ENCODE results near the gene TLE4. TPM values are rescaled to one million over a fixed set of nuclear protein-coding genes. Genes with fewer than 3 reads are reported as not detected.

TLE4 gene
- total RNA-seq, 1 experiment from 2014 or later: 38.3 TPM

DNA sequence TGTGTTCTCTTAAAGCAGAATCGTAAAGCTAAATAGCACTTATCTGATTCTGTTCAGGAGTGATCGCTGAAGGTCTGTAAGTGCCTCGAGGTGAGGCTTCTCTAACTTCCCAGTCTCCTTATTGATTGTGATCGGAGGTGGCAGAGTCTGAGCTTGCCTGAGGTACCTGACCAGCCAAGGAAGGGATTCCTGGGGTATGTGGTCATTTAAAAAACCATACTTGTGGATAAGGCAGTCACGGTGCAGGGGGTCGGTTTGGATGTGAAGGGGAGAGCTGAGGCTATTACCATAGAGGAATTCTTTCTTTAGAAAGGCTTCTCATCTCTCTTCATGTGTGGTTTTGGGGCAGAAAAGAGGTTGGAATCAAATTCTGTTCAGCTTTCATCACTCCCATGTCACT is 193.7 kb downstream of the TLE4 start:
- DNase-seq (ENCODE audit: low read depth): no peak

- DNase-seq (ENCODE audit: low read depth): no peak
These were observed 194.3 kb downstream of the TLE4 start for GRCh38 chr9:79766091-79766490.

DNA sequence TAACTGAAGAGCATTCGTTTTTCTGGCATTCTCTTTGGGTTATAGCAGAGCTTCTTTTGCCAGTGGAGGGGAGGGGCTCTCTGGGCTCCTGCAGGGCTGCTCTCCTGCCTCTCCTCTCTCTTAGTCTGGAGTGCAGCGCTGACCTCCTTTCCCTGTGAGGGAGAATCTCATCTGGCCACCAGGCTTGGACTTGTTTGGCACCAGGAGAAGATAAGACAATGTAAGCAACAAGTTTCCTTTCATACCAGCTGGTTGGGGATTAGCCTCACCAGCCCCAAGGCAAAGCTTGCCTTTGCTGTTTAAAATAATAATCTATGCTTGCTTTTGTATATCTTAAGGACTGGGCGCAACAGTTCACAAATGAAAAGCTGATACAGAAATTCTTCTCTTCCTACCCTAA is 196.4 kb downstream of the TLE4 start:
- no peak for DNase-seq (ENCODE audit: low read depth)

DNA sequence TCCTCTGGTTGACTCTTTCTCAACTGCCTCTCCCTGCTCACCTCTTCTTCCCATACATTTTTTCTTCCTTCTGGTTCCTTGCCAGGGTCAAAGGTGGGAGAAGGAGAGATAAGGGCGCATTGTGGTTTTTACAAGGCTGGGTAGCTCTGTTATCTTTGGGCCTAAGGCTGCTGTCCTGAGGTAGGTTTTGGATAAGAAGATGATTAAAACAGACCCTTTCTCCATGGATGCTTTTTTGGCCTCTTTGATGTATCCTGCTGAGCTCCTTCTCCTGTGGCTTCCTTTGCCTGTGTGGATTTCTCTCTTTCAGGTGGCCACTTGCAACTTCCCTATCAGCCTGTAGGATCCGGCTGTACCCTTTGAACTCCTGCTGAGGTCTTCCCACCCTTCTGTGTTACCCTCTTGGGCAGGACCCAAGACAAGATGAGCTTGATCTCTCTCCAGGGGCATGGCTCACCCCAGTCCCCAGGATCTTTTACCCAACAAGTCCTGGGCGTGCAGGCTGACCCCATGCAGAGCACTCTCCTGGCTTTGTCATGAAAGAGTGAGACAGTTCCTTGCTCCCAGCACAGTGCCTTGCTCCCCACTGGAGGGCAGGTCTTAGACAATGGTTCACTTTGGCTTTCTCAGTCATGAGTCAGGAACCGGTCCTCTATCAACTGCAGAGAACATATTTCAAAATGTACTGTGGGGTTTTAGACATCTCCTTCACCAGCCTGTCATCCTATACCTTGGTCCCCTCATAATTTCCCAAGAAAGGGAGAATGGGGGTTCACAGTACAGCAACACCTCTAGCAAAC is 197.9 kb downstream of the TLE4 start:
- no peak for DNase-seq (ENCODE audit: low read depth)

DNA sequence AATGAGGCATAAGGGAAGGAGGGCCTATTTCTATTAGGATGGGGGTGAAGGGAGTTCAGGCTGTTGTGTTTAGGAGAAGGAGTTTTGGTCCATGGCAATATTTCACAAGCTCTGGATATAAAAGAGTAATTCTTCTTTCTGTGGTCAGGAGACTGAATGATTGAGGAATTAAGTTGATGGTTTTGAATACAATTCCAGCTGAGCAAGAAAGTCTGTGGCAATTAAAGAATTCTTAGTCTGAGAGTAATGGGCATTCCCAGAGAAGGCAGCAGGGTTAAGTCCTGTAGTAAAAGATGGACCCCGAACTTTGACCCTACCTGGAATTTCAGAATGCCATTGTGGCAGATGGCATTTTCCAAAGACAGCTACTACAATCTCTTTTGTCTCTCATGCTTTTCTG is 202.6 kb downstream of the TLE4 start:
- DNase-seq (ENCODE audit: low read depth): no peak
